ENCODE data around the gene NUP50. TPM values are rescaled to one million over a fixed set of nuclear protein-coding genes. Genes with fewer than 3 reads are reported as not detected.

Gene NUP50
- total and polyA plus RNA-seq, 2 donors from 2014 or later = 11.3 to 64.2 TPM

DNA sequence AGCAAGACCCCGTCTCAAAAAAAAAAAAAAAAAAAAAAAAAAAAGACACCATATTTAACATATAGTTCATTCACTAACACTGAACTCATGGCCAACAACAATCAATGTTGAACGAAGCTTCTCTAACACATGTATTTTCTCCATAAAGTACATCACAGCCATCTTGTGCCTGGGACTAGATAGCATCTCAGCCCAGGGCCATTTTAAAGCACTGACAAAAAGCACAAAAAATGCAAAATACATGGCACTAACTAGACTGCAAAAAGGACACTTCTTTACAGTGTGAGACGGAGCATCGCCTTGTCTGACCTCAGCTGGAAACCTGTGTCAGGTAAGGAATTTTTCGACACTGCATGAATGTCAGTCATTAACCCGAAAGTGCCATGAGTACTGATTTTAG lies 53.6 kb downstream of the NUP50 start:
- FAIRE-seq (no peak), DNase-seq (no peak)
- no peaks in the 10 kb centered on the region for H3K9me3 ChIP-seq (ENCODE audit: control insufficient read depth in 2 of 3, insufficient read depth in 1 of 3, low read length in 3 of 3)
- intact Hi-C loops (cut with DNase I) = no loop called here
- peaks cover 0 to 6% (median 0%) of the 10 kb centered on the region in 3 donors for H3K4me1 ChIP-seq (ENCODE audit: control insufficient read depth in 2 of 3, insufficient read depth in 2 of 3, low read depth in 1 of 3, low read length in 3 of 3)
- no peak overlapping the region for H3K9ac ChIP-seq (ENCODE audit: low read length in 3 of 3)
- no peak overlapping the region for H3K4me3 ChIP-seq (ENCODE audit: low read length in 3 of 3)
- TF ChIP-seq, protein P1, sequence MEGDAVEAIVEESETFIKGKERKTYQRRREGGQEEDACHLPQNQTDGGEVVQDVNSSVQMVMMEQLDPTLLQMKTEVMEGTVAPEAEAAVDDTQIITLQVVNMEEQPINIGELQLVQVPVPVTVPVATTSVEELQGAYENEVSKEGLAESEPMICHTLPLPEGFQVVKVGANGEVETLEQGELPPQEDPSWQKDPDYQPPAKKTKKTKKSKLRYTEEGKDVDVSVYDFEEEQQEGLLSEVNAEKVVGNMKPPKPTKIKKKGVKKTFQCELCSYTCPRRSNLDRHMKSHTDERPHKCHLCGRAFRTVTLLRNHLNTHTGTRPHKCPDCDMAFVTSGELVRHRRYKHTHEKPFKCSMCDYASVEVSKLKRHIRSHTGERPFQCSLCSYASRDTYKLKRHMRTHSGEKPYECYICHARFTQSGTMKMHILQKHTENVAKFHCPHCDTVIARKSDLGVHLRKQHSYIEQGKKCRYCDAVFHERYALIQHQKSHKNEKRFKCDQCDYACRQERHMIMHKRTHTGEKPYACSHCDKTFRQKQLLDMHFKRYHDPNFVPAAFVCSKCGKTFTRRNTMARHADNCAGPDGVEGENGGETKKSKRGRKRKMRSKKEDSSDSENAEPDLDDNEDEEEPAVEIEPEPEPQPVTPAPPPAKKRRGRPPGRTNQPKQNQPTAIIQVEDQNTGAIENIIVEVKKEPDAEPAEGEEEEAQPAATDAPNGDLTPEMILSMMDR (IDR thresholded peaks at IDR 0.05; ENCODE audit: borderline replicate concordance, extremely low read depth, insufficient read depth) = no peak
- no peaks in the 10 kb centered on the region for H3K27me3 ChIP-seq (ENCODE audit: control insufficient read depth, insufficient read depth, low read length)
- no peak overlapping the region for H3K27ac ChIP-seq (ENCODE audit: low read depth in 2 of 2, low read length in 2 of 2)
- H3K36me3 ChIP-seq (ENCODE audit: control insufficient read depth in 2 of 3, insufficient read depth in 3 of 3, low read length in 3 of 3) = no peaks in the 10 kb centered on the region

DNA sequence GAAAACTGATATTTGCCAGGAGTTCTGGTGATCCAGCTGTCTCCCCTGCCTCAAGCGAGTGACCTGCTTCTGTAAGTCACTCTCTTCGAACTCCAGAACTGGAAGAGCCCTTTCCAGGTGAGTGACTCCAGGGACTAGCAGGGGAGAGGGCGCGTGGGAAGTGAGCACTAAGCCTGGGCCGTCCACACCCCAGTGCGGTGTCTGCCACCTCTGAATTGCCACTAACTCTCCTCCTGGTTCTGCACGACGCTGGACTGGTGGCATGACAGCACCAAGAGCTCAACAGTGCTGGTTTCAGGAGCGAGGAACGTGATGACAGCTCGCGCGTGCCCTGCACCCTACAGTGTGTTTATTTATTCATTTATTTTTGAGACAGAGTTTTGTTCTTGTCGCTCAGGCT lies 54.1 kb downstream of the NUP50 start:
- H3K9me3 ChIP-seq (ENCODE audit: control insufficient read depth in 2 of 3, insufficient read depth in 1 of 3, low read length in 3 of 3) = no peaks in the 10 kb centered on the region
- DNase-seq (peak in 1 of 5 donors; percentile 35), FAIRE-seq (no peak)
- intact Hi-C loops (cut with DNase I) = no loop called here
- TF ChIP-seq, protein P1 (IDR thresholded peaks at IDR 0.05; ENCODE audit: borderline replicate concordance, extremely low read depth, insufficient read depth) = no peak
- H3K9ac ChIP-seq (ENCODE audit: low read length in 3 of 3) = no peak overlapping the region
- no peak overlapping the region for H3K27ac ChIP-seq (ENCODE audit: low read depth in 2 of 2, low read length in 2 of 2)
- H3K4me3 ChIP-seq (ENCODE audit: low read length in 3 of 3) = no peak overlapping the region
- H3K36me3 ChIP-seq (ENCODE audit: control insufficient read depth in 2 of 3, insufficient read depth in 3 of 3, low read length in 3 of 3) = no peaks in the 10 kb centered on the region
- H3K27me3 ChIP-seq (ENCODE audit: control insufficient read depth, insufficient read depth, low read length) = no peaks in the 10 kb centered on the region
- peaks cover 0 to 5% (median 0%) of the 10 kb centered on the region in 3 donors for H3K4me1 ChIP-seq (ENCODE audit: control insufficient read depth in 2 of 3, insufficient read depth in 2 of 3, low read depth in 1 of 3, low read length in 3 of 3)

DNA sequence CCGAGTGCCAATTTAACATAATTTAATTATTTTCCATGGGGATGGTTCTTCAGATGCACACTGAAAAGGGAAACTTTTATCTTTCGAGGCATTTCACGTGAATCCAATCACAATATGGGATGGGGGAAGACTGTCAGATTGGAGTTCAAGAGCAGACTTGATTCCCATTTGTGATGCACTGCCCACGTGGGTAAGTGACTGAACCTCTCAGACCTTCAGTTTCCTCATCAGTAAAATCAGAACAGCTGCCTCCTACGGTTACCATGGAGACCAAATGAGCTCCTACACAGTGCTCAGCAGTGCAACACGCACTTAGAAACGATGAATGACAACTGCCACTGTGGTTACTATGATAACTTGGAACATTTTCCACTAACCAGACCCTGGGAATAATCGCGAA lies 55.3 kb downstream of the NUP50 start:
- Histone ChIP-seq H3K4me3 (ENCODE audit: low read length in 3 of 3) (no peak overlapping the region), H3K36me3 (ENCODE audit: control insufficient read depth in 2 of 3, insufficient read depth in 3 of 3, low read length in 3 of 3) (no peaks in the 10 kb centered on the region), H3K27ac (ENCODE audit: low read depth in 2 of 2, low read length in 2 of 2) (no peak overlapping the region), H3K4me1 (ENCODE audit: control insufficient read depth in 2 of 3, insufficient read depth in 2 of 3, low read depth in 1 of 3, low read length in 3 of 3) (peaks cover 0 to 4% (median 0%) of the 10 kb centered on the region in 3 donors), H3K9me3 (ENCODE audit: control insufficient read depth in 2 of 3, insufficient read depth in 1 of 3, low read length in 3 of 3) (no peaks in the 10 kb centered on the region), H3K9ac (ENCODE audit: low read length in 3 of 3) (no peak overlapping the region), H3K27me3 (ENCODE audit: control insufficient read depth, insufficient read depth, low read length) (no peaks in the 10 kb centered on the region)
- FAIRE-seq (no peak), DNase-seq (no peak)
- TF ChIP-seq, protein P1 (IDR thresholded peaks at IDR 0.05; ENCODE audit: borderline replicate concordance, extremely low read depth, insufficient read depth) = no peak
- intact Hi-C loops (cut with DNase I) = no loop called here

DNA sequence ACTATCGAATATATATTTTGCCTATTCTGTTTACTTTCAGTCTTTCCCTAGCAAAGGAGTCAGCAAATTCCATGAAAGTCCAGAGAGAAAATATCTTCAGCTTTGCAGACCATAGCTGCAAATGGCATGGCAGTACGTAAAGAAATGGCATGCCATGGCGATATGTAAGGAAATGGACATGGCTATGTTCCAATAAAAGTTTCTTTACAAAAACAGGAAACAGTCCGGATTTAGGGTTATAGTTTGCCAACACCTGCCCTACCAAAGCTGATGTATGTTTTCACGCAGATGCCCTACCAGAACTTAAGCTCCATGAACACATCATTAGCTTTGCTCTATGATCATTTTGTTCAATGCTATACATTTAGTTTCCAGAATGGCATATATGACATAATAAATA lies 57.5 kb downstream of the NUP50 start:
- H3K9ac ChIP-seq (ENCODE audit: low read length in 3 of 3) = no peak overlapping the region

More for the DNA sequence above, 57.5 kb downstream of the NUP50 start:
- TF ChIP-seq, protein P1 (IDR thresholded peaks at IDR 0.05; ENCODE audit: borderline replicate concordance, extremely low read depth, insufficient read depth) = no peak
- no peaks in the 10 kb centered on the region for H3K27me3 ChIP-seq (ENCODE audit: control insufficient read depth, insufficient read depth, low read length)
- no peaks in the 10 kb centered on the region for H3K9me3 ChIP-seq (ENCODE audit: control insufficient read depth in 2 of 3, insufficient read depth in 1 of 3, low read length in 3 of 3)
- no peak for DNase-seq
- H3K4me1 ChIP-seq (ENCODE audit: control insufficient read depth in 2 of 3, insufficient read depth in 2 of 3, low read depth in 1 of 3, low read length in 3 of 3) = peaks cover 0 to 1% (median 0%) of the 10 kb centered on the region in 3 donors
- no peak for FAIRE-seq
- H3K27ac ChIP-seq (ENCODE audit: low read depth in 2 of 2, low read length in 2 of 2) = no peak overlapping the region
- intact Hi-C loops (cut with DNase I) = no loop called here
- H3K4me3 ChIP-seq (ENCODE audit: low read length in 3 of 3) = no peak overlapping the region
- no peaks in the 10 kb centered on the region for H3K36me3 ChIP-seq (ENCODE audit: control insufficient read depth in 2 of 3, insufficient read depth in 3 of 3, low read length in 3 of 3)
